ENCODE measurements around the gene TRPC4AP. TPM values are rescaled to one million over a fixed set of nuclear protein-coding genes. Genes with fewer than 3 reads are reported as not detected.
"Not testable (repeated sequence)": the region's sequence is repeated elsewhere in the genome, so short reads cannot be mapped to it uniquely, and the experiment has no call there.

Gene TRPC4AP
- total RNA-seq, 1 donor from 2014 or later = 30.7 TPM

- Histone ChIP-seq H3K27ac (replicated peaks) (no peak overlapping the region), H3K4me1 (peaks cover 35% of the 10 kb centered on the region), H3K27me3 (ENCODE audit: low read depth) (no peaks in the 10 kb centered on the region), H3K4me3 (no peak overlapping the region), H3K9me3 (replicated peaks) (no peaks in the 10 kb centered on the region), H3K36me3 (peaks cover 23% of the 10 kb centered on the region)
- DNase-seq = no peak
- intact Hi-C loops (cut with micrococcal nuclease) = no loop called here
- no peak for TF ChIP-seq CTCF (IDR thresholded peaks at IDR 0.05; ENCODE audit: borderline replicate concordance)
These were observed 37.8 kb downstream of the TRPC4AP start for GRCh38 chr20:35054814-35055213.

GRCh38 chr20:35052616-35053015, 40.0 kb downstream of the TRPC4AP start:
- Histone ChIP-seq H3K36me3 (peaks cover 45% of the 10 kb centered on the region), H3K4me1 (peaks cover 43% of the 10 kb centered on the region), H3K27ac (replicated peaks) (peak overlapping the region; percentile 5)
- DNase-seq; H3K4me3 ChIP-seq; H3K27me3 ChIP-seq (ENCODE audit: low read depth); intact Hi-C loops (cut with micrococcal nuclease); H3K9me3 ChIP-seq (replicated peaks): not testable (repeated sequence)

GRCh38 chr20:35049776-35050352, 42.7 kb downstream of the TRPC4AP start:
- intact Hi-C loops (cut with micrococcal nuclease) = no loop called here
- Histone ChIP-seq H3K36me3 (peaks cover 46% of the 10 kb centered on the region), H3K4me3 (no peak overlapping the region), H3K27ac (replicated peaks) (peak overlapping the region; percentile 51), H3K27me3 (ENCODE audit: low read depth) (no peaks in the 10 kb centered on the region), H3K9me3 (replicated peaks) (no peaks in the 10 kb centered on the region), H3K4me1 (peaks cover 27% of the 10 kb centered on the region)
- DNase-seq = no peak
- TF ChIP-seq CTCF (IDR thresholded peaks at IDR 0.05; ENCODE audit: borderline replicate concordance) = no peak

- intact Hi-C loops (cut with micrococcal nuclease) = no loop called here
- H3K36me3 ChIP-seq = peaks cover 53% of the 10 kb centered on the region
These were observed 43.9 kb downstream of the TRPC4AP start for GRCh38 chr20:35048739-35049138.

GRCh38 chr20:35042268-35042667, 50.3 kb downstream of the TRPC4AP start:
- Histone ChIP-seq H3K27me3 (ENCODE audit: low read depth) (no peaks in the 10 kb centered on the region), H3K4me1 (peaks cover 13% of the 10 kb centered on the region), H3K9me3 (replicated peaks) (no peaks in the 10 kb centered on the region), H3K4me3 (no peak overlapping the region), H3K36me3 (peaks cover 58% of the 10 kb centered on the region), H3K27ac (replicated peaks) (no peak overlapping the region)
- TF ChIP-seq CTCF (IDR thresholded peaks at IDR 0.05; ENCODE audit: borderline replicate concordance) = no peak
- no peak for DNase-seq
- intact Hi-C loops (cut with micrococcal nuclease) = no loop called here

More at GRCh38 chr20:35048739-35049138, 43.9 kb downstream of the TRPC4AP start:
- no peaks in the 10 kb centered on the region for H3K27me3 ChIP-seq (ENCODE audit: low read depth)
- H3K4me3 ChIP-seq = no peak overlapping the region
- no peak for TF ChIP-seq CTCF (IDR thresholded peaks at IDR 0.05; ENCODE audit: borderline replicate concordance)
- no peak overlapping the region for H3K27ac ChIP-seq (replicated peaks)
- DNase-seq = no peak
- peaks cover 19% of the 10 kb centered on the region for H3K4me1 ChIP-seq
- no peaks in the 10 kb centered on the region for H3K9me3 ChIP-seq (replicated peaks)

- no peaks in the 10 kb centered on the region for H3K27me3 ChIP-seq (ENCODE audit: low read depth)
- H3K4me3 ChIP-seq = no peak overlapping the region
- TF ChIP-seq CTCF (IDR thresholded peaks at IDR 0.05; ENCODE audit: borderline replicate concordance) = no peak
- H3K36me3 ChIP-seq = peaks cover 56% of the 10 kb centered on the region
- no peaks in the 10 kb centered on the region for H3K9me3 ChIP-seq (replicated peaks)
- no peak for DNase-seq
- intact Hi-C loops (cut with micrococcal nuclease) = no loop called here
- peaks cover 13% of the 10 kb centered on the region for H3K4me1 ChIP-seq
- H3K27ac ChIP-seq (replicated peaks) = no peak overlapping the region
These were observed 52.0 kb downstream of the TRPC4AP start for GRCh38 chr20:35040646-35041045.
